Measurements from ENCODE around the gene SORT1.

DNA sequence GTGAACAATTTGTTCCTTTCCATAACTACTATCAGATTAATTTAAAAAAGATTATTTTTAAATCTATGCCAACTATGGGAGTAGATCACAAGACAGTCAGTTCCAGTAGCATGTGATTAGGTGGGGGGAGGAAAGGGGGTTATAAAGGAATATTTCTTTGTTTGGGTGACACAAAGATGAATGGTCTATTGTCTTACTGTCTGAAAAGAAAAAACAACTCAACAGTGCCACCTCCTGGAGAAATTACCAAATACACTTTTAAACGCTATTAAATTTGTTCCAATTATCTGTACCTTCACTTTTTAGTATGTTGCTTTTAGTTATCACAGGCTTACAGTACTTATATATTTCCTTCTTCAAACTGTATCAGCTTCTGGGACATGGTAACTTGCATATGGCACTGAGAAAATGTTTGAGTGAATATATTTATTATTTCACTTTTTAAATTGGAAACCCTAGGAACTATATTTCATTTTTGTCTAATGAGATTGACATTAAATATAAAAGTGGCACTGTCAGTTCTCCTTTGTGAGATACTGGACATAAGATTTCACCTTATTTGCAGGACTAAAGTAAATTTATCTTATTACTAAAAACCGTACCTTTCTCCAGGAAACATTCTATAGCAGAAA is 1.7 kb upstream of the SORT1 start:
- TF ChIP-seq CTCF (conservative IDR thresholded peaks at IDR 0.05; ENCODE audit: low read depth, low read length) (peak; percentile 69), RAD21 (IDR thresholded peaks at IDR 0.05; ENCODE audit: low read length) (peak; percentile 78), MXI1 (IDR thresholded peaks at IDR 0.05; ENCODE audit: borderline replicate concordance, low read depth, low read length) (no peak), NFE2L2 (IDR thresholded peaks at IDR 0.05; ENCODE audit: low read depth, low read length) (no peak), POLR2A (IDR thresholded peaks at IDR 0.05; ENCODE audit: low read depth, low read length) (no peak), SMC3 (IDR thresholded peaks at IDR 0.05; ENCODE audit: low read depth, low read length) (peak; percentile 83), USF2 (IDR thresholded peaks at IDR 0.05; ENCODE audit: low read depth, low read length) (no peak), MAFK (IDR thresholded peaks at IDR 0.05; ENCODE audit: low read depth, low read length) (no peak), RCOR1 (IDR thresholded peaks at IDR 0.05; ENCODE audit: insufficient replicate concordance, low read length) (no peak), CHD1 (IDR thresholded peaks at IDR 0.05; ENCODE audit: low read depth, low read length) (no peak)
